ENCODE results near the gene MYZAP. TPM values are rescaled to one million over a fixed set of nuclear protein-coding genes. Genes with fewer than 3 reads are reported as not detected.

The MYZAP gene
- total and polyA plus RNA-seq, 9 of the 15 experiments (the other 6 are each of a cell fraction or from before 2014, with no cell fraction given) = 0.03 TPM; not detected in 8

DNA sequence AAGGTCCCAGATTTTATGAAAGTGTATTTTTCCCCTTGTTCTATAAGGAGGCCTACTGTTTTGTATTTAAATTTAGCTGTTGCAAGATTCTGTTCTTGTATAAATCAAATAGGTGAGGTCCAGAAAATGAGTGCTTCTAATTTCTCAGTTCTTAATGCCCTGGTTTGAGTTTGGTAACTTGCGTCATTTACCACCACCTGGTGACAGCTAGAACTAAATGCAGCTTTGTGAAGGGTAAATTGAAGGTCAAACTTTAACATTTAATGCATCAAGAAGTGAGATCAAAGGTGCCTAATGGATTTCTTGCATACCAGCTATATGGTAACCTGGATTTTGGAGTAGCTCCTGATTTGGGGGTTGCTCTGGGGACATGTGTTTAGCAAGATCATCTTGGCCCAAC, 64.1 kb downstream of the MYZAP start:
- DNase-seq (ENCODE audit: extremely low read depth in 1 of 4, low spot score in 3 of 4) (no peak), ATAC-seq (no peak), FAIRE-seq (no peak)
- Histone ChIP-seq H3K9me3 (replicated peaks; ENCODE audit: control insufficient read depth, insufficient read depth, low read depth, low read length) (no peaks in the 10 kb centered on the region), H4K20me1 (replicated peaks; ENCODE audit: control insufficient read depth, insufficient read depth, low read length) (no peaks in the 10 kb centered on the region), H3K4me2 (ENCODE audit: insufficient read depth, low read length) (no peak overlapping the region), H3K79me2 (ENCODE audit: control insufficient read depth, insufficient read depth, low read length) (no peaks in the 10 kb centered on the region), H3K36me3 (ENCODE audit: control insufficient read depth, insufficient read depth, low read length) (no peaks in the 10 kb centered on the region), H3K27me3 (ENCODE audit: control insufficient read depth in 2 of 2, insufficient read depth in 2 of 2, low read length in 2 of 2) (peaks cover 3 to 8% of the 10 kb centered on the region in 2 experiments; a peak in 3 of 5 replicates), H3K27ac (ENCODE audit: extremely low read depth, low read depth, low read length) (no peak overlapping the region), H3K9me1 (ENCODE audit: control insufficient read depth, insufficient read depth, low read length) (no peaks in the 10 kb centered on the region), H3K9ac (ENCODE audit: insufficient read depth in 1 of 2, low read depth in 2 of 2, low read length in 2 of 2) (no peak overlapping the region), H3K4me1 (replicated peaks in 1 of 2; ENCODE audit: control insufficient read depth in 2 of 2, insufficient read depth in 2 of 2, low read length in 2 of 2) (no peaks in the 10 kb centered on the region), H2AFZ (ENCODE audit: low read depth, low read length) (no peak overlapping the region), H3K4me3 (no peak overlapping the region)
- TF ChIP-seq, protein P1, sequence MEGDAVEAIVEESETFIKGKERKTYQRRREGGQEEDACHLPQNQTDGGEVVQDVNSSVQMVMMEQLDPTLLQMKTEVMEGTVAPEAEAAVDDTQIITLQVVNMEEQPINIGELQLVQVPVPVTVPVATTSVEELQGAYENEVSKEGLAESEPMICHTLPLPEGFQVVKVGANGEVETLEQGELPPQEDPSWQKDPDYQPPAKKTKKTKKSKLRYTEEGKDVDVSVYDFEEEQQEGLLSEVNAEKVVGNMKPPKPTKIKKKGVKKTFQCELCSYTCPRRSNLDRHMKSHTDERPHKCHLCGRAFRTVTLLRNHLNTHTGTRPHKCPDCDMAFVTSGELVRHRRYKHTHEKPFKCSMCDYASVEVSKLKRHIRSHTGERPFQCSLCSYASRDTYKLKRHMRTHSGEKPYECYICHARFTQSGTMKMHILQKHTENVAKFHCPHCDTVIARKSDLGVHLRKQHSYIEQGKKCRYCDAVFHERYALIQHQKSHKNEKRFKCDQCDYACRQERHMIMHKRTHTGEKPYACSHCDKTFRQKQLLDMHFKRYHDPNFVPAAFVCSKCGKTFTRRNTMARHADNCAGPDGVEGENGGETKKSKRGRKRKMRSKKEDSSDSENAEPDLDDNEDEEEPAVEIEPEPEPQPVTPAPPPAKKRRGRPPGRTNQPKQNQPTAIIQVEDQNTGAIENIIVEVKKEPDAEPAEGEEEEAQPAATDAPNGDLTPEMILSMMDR (IDR thresholded peaks at IDR 0.05 in 2 of 3, conservative IDR thresholded peaks at IDR 0.05 in 1 of 3; ENCODE audit: insufficient read depth in 2 of 3, low read depth in 1 of 3, low read length in 3 of 3) = 0 out of 6 replicates have a peak, but pooled peaks of 1 of the 3 experiments have one; percentile 5
- no peak for TF ChIP-seq HNRNPLL (IDR thresholded peaks at IDR 0.05; ENCODE audit: low read depth, low read length, poor library complexity, severe bottlenecking)
- TF ChIP-seq RAD21 (CRISPR knock-in tag; conservative IDR thresholded peaks at IDR 0.05 in 1 of 2, IDR thresholded peaks at IDR 0.05 in 1 of 2) = peak in 1 of 2 experiments; percentile 33; a peak in 2 of 4 replicates
- TF ChIP-seq ESRRA (IDR thresholded peaks at IDR 0.05; ENCODE audit: borderline replicate concordance, low read depth) = peak; percentile 87
- TF ChIP-seq, protein P2, sequence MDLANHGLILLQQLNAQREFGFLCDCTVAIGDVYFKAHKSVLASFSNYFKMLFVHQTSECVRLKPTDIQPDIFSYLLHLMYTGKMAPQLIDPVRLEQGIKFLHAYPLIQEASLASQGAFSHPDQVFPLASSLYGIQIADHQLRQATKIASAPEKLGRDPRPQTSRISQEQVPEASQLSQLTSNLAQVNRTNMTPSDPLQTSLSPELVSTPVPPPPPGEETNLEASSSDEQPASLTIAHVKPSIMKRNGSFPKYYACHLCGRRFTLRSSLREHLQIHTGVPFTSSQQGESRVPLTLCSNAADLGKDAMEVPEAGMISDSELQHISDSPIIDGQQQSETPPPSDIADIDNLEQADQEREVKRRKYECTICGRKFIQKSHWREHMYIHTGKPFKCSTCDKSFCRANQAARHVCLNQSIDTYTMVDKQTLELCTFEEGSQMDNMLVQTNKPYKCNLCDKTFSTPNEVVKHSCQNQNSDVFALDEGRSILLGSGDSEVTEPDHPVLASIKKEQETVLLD (IDR thresholded peaks at IDR 0.05) = no peak
- TF ChIP-seq, protein P3, sequence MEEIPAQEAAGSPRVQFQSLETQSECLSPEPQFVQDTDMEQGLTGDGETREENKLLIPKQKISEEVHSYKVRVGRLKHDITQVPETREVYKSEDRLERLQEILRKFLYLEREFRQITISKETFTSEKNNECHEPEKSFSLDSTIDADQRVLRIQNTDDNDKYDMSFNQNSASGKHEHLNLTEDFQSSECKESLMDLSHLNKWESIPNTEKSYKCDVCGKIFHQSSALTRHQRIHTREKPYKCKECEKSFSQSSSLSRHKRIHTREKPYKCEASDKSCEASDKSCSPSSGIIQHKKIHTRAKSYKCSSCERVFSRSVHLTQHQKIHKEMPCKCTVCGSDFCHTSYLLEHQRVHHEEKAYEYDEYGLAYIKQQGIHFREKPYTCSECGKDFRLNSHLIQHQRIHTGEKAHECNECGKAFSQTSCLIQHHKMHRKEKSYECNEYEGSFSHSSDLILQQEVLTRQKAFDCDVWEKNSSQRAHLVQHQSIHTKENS (CRISPR knock-in tag; IDR thresholded peaks at IDR 0.05) = no peak
- intact Hi-C loops (cut with micrococcal nuclease) = no loop called here
- POLR2A ChIA-PET = interaction anchor here (1.6 to 3.3 kb wide), 2 partner anchors 9 to 12 kb away, joined by 4 to 14 read pairs; no protein-coding TSS in a partner anchor
- BruUV-seq (replicated peaks) = no TSS peak
- CTCF ChIA-PET (ENCODE audit: low intra/inter-chr PET ratio) = no interaction called here
- in situ Hi-C loops (cut with MboI) = no loop called here
- WGBS (ENCODE audit: insufficient coverage, low coverage, missing lambda C conversion rate) = 17% methylated on average over 1 of the region's 1 CpG
